GM20000 (cell line): Measurements from ENCODE around the gene TBR1.

Source experiments
- DNase-seq: peaks from one replicate; pipeline ENCODE4 v3.0.0; 2012; ENCODE audit warnings: low spot score
- CTCF ChIP-seq: IDR thresholded peaks from 2 replicates; pipeline ENCODE4 v1.5.1; 2012; ENCODE audit warnings: mild to moderate bottlenecking, control low read depth; ENCODE audit errors: extremely low read depth, missing control alignments

The TBR1 gene

GRCh38 chr2:161434118-161434517 lies 18.0 kb downstream of the TBR1 start:
- no peak for TF ChIP-seq CTCF
- DNase-seq, result no peak

DNA sequence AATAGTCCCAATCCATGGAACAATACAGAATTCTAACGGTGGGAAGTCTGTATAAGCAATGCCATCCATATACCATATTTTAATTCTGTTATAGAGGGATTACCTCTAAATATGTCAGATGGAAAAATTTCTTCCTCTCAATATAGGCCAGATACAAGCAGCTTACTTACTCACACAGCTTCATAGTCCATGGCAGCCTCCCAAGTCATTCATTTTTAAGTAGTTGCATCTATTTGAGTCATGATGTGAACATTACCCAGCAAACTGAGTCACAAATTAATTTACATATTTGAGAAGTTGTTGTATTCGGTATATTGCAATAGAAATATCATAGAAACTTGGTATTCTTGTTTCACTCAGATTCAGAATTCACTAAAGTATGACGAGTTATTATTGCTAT lies 20.3 kb downstream of the TBR1 start:
- DNase-seq, result no peak
- no peak for TF ChIP-seq CTCF

- TF ChIP-seq CTCF, result no peak
These were observed 22.5 kb downstream of the TBR1 start for GRCh38 chr2:161438598-161438997.

GRCh38 chr2:161445097-161445496 lies 29.0 kb downstream of the TBR1 start:
- no peak for TF ChIP-seq CTCF
- DNase-seq, result no peak

More at GRCh38 chr2:161438598-161438997, 22.5 kb downstream of the TBR1 start:
- DNase-seq, result no peak

GRCh38 chr2:161448431-161448830 lies 32.3 kb downstream of the TBR1 start:
- TF ChIP-seq CTCF, result no peak
- DNase-seq, result no peak

DNA sequence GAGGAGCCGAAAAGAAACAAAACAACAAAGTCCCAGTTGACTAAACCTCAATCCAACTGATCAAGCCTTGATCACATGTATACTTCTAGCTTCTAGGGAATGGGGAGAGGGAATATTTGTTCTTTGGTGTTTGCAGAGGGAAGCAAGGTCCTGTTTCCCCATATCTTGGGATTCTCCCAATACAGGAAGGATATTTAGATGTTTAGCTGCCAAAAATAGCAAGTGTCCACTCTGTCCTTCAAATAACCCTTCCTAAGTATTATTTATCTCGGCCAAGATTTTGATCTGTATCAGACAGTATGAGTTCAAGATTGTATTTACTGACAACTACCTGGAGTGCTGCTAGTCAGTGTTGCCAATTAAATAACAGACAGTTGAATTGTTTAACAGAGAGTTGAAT lies 55.5 kb downstream of the TBR1 start:
- DNase-seq, result no peak
- no peak for TF ChIP-seq CTCF

DNA sequence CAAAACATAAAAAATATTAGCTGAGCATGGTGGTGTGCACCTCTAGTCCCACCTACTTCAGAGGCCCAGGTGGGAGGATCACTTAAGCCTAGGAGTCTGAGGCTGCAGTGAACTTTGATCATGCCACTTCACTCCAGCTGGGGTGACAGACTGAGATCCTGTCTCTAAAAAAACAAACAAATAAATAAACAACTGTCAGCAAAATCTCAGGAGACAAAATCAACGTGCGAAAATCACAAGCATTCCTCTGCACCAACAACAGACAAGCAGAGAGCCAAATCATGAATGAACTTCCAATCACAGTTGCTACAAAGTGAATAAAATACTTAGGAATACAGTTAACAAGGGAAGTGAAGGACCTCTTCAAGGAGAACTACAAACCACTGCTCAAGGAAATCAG lies 58.8 kb downstream of the TBR1 start:
- no peak for DNase-seq

More for the DNA sequence above, 58.8 kb downstream of the TBR1 start:
- TF ChIP-seq CTCF, result no peak
